Osteocyte (in vitro differentiated cells): ENCODE results near the gene ZNF618. TPM values are rescaled to one million over a fixed set of nuclear protein-coding genes. Genes with fewer than 3 reads are reported as not detected.

ENCODE experiments used
- DNase-seq: peaks from one replicate; pipeline ENCODE4 v3.0.0; 2021; ENCODE audit warnings: mixed read lengths; ENCODE audit not compliant: unreplicated experiment; ENCODE audit errors: extremely low spot score
- H3K27ac Mint-ChIP-seq: one replicate; pipeline ENCODE4 v1.8.0; 2021; ENCODE audit warnings: mild to moderate bottlenecking, mixed read lengths; ENCODE audit not compliant: unreplicated experiment
- H3K27me3 Mint-ChIP-seq: one replicate; pipeline ENCODE4 v1.8.0; 2021; ENCODE audit warnings: mixed read lengths; ENCODE audit not compliant: unreplicated experiment
- H3K36me3 Mint-ChIP-seq: one replicate; pipeline ENCODE4 v1.8.0; 2021; ENCODE audit warnings: mixed read lengths; ENCODE audit not compliant: unreplicated experiment
- H3K4me1 Mint-ChIP-seq: one replicate; pipeline ENCODE4 v1.8.0; 2021; ENCODE audit warnings: mixed read lengths; ENCODE audit not compliant: unreplicated experiment
- H3K4me3 Mint-ChIP-seq: one replicate; pipeline ENCODE4 v1.8.0; 2021; ENCODE audit warnings: mild to moderate bottlenecking, moderate library complexity, mixed read lengths; ENCODE audit not compliant: unreplicated experiment
- H3K9me3 Mint-ChIP-seq: one replicate; pipeline ENCODE4 v1.8.0; 2021; ENCODE audit warnings: mixed read lengths; ENCODE audit not compliant: unreplicated experiment
- CTCF ChIP-seq: fragments of 200-600 bp; sonication (generic); IDR thresholded peaks from 2 replicates; pipeline ENCODE4 v1.5.0; 2021; ENCODE audit warnings: antibody characterized with exemption, mild to moderate bottlenecking, moderate library complexity
- total RNA-seq: library from RNA; stranded (reverse); gene quantifications from 2 replicates; pipeline ENCODE4 v1.2.1, GENCODE V29; 2021

ZNF618 gene
- total RNA-seq, 1 donor from 2014 or later: 36.8 TPM

- Mint-ChIP-seq H3K27me3 (peaks cover 8% of the 10 kb centered on the region), H3K27ac (no peak overlapping the region), H3K4me3 (no peak overlapping the region), H3K9me3 (no peaks in the 10 kb centered on the region), H3K36me3 (no peaks in the 10 kb centered on the region), H3K4me1 (peaks cover under 1% of the 10 kb centered on the region)
- no peak for TF ChIP-seq CTCF
- peak; percentile 75 for DNase-seq
Observed at GRCh38 chr9:114087721-114088120, 211.6 kb downstream of the ZNF618 start.

DNA sequence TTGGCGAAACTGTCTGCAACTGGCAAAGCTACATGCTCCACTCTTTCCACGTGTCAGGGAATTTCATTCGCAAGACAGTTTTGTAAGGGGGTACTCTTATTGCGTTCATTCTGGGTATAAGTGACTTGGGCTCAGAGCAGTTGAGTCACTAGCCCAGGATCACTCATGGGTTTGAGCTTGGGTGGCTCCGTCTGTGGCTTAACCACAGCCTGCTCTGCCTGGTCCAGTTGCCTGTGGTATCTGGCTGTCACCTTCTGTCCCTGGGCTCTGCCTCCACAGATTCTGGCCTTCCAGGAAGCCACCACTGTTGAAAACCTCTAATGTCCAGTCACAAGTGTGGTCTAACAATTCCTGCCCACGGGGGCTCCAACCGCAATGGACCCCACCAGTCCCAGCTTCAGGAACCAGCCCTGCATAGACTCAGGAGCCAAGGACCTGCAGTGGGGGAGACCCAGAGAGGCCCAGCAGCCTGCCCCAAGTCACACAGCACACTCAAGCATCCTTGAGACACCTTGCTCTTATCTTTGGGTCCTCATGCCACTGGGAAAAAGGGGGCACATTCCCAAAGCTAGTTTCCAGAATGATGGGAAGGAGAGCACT is 212.6 kb downstream of the ZNF618 start:
- Mint-ChIP-seq H3K4me1 (no peaks in the 10 kb centered on the region), H3K4me3 (no peak overlapping the region), H3K36me3 (no peaks in the 10 kb centered on the region), H3K27ac (no peak overlapping the region), H3K27me3 (peaks cover 8% of the 10 kb centered on the region), H3K9me3 (no peaks in the 10 kb centered on the region)
- no peak for TF ChIP-seq CTCF
- peak; percentile 6 for DNase-seq

DNA sequence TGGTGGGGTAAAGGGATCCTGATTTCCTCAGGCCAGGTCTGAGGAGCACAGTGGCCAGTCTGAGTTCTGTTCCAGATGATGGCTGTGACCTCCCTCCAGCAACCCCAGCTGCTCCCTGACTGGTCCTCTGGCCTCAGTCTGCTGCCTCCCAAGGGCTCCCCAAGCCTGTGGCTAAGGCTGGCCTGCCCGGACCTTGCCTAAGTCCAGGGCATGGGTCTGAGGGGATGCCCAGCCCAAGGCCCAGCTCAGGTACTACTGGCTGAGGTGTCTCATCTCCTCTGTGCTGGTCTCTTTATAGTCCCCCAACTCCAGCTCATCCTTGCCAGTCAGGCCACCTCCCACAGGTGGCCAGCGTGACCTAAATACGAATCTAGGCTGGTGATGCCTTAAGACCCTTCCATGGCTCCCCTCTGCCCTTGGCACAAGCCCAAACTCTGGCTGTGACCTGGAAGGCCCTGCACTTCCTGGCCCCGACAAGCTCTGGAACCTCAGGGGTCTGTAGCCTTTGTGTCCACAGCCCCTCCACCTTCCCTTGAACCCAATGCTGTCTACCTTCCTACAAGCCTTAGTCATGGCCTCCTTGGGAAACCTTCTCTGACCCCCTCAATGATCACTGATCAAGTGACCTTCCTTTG is 213.2 kb downstream of the ZNF618 start:
- H3K36me3 Mint-ChIP-seq: no peaks in the 10 kb centered on the region
- peaks cover 8% of the 10 kb centered on the region for H3K27me3 Mint-ChIP-seq
- no peak for TF ChIP-seq CTCF
- no peak overlapping the region for H3K27ac Mint-ChIP-seq
- H3K9me3 Mint-ChIP-seq: no peaks in the 10 kb centered on the region
- no peak overlapping the region for H3K4me3 Mint-ChIP-seq
- no peak for DNase-seq
- no peaks in the 10 kb centered on the region for H3K4me1 Mint-ChIP-seq

DNA sequence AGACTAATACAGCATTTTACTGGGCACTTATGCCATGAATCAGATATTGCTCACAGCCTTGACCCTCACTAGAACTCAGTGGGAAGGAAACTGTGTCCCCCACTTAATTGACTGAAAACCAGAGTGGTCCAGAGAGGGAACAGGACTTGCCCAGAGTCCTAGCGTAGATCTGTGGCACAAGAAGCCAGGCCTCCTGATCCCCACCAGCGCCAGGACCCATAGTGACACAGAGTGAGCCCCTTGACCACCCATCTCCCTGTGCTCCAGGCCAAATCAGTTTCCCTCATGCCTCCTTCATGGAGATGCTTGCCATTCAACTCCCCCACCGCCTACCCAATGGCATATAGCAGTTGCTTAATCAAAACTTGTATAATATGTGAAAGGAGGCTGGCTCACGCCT is 214.7 kb downstream of the ZNF618 start:
- H3K27ac Mint-ChIP-seq: no peak overlapping the region
- H3K4me1 Mint-ChIP-seq: no peaks in the 10 kb centered on the region

More for the DNA sequence above, 214.7 kb downstream of the ZNF618 start:
- no peaks in the 10 kb centered on the region for H3K9me3 Mint-ChIP-seq
- no peak overlapping the region for H3K4me3 Mint-ChIP-seq
- DNase-seq: no peak
- no peak for TF ChIP-seq CTCF
- H3K36me3 Mint-ChIP-seq: no peaks in the 10 kb centered on the region
- H3K27me3 Mint-ChIP-seq: peaks cover 8% of the 10 kb centered on the region
